ENCODE measurements around the gene PIGZ.

Gene PIGZ

DNA sequence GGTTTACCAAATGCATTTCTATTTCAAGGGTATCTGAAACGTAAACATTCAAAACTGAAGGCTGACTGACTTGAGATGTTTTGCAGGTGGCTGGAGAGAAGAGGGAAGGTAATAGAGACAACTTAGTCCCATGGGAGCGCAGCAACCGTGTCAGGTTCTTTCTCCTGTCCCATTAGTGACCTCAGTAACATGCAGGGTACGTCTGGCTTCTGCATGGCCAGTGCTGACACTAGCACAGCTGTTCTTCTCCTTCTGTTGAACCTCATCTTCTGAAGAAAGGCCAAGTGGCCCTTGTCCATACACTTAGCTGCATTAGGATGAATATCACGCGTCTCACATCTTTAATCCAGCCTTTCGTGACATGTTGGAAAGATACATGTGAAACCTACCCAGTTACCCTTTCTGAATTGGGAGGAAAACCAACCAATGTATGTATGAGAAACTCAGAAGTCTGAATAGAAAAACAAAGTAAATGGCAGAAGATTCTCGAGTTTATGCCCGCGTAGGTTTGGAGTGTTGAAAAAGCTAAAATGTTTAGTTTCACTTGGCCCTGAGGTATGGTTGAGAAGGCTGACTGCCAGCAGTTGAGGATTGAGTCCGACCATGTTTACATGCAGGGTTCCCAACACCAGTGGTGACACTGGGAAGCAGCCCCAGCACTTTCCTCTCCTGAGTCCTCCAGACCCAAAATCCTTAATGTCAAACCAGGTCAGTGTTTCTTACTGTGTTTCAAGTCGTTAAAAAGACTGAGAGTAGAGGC, 36.6 kb downstream of the PIGZ start:
- Histone ChIP-seq H3K36me3 (ENCODE audit: insufficient read depth, insufficient read length, low read length) (peaks cover 82% of the 10 kb centered on the region), H3K9me3 (ENCODE audit: insufficient read depth, low read length) (no peaks in the 10 kb centered on the region), H3K4me1 (ENCODE audit: insufficient read depth, insufficient read length) (no peaks in the 10 kb centered on the region), H3K9ac (ENCODE audit: insufficient read length, low read depth) (no peak overlapping the region), H3K27me3 (ENCODE audit: insufficient read depth, insufficient read length) (no peaks in the 10 kb centered on the region), H3K4me3 (ENCODE audit: insufficient read length, low read depth) (no peak overlapping the region)
- no peak for DNase-seq (ENCODE audit: low read depth, low spot score)
- no peak for TF ChIP-seq YY1 (IDR thresholded peaks at IDR 0.05; ENCODE audit: insufficient read depth, insufficient read length)
- TF ChIP-seq ZNF274 (IDR thresholded peaks at IDR 0.05; ENCODE audit: low read depth, low read length): no peak
- no peak for TF ChIP-seq SUZ12 (IDR thresholded peaks at IDR 0.05; ENCODE audit: extremely low read depth, insufficient read depth, insufficient read length)

DNA sequence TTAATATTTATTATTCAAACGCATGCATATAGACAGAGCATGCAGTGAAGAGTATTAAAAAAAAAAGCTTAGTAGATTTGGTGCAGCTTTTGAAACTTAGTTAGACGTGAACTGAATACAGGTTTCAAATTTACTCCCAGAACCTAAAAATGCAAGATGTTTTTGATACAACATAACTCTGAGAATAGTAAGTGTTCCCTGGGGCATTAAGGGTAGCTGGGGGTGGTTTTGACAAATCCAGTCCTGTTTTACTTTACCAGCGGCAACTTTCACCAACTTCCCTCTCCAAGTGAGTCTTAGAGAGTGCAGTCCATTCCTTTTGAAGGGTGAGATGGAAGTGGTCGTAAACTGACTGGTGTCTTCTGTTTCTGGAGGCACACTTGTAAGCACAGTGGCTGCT, 37.5 kb downstream of the PIGZ start:
- peaks cover 76% of the 10 kb centered on the region for H3K36me3 ChIP-seq (ENCODE audit: insufficient read depth, insufficient read length, low read length)
- TF ChIP-seq ZNF274 (IDR thresholded peaks at IDR 0.05; ENCODE audit: low read depth, low read length) (no peak), YY1 (IDR thresholded peaks at IDR 0.05; ENCODE audit: insufficient read depth, insufficient read length) (no peak), SUZ12 (IDR thresholded peaks at IDR 0.05; ENCODE audit: extremely low read depth, insufficient read depth, insufficient read length) (no peak)
- H3K9ac ChIP-seq (ENCODE audit: insufficient read length, low read depth): no peak overlapping the region
- H3K9me3 ChIP-seq (ENCODE audit: insufficient read depth, low read length): no peaks in the 10 kb centered on the region
- DNase-seq (ENCODE audit: low read depth, low spot score): no peak
- no peaks in the 10 kb centered on the region for H3K4me1 ChIP-seq (ENCODE audit: insufficient read depth, insufficient read length)
- H3K27me3 ChIP-seq (ENCODE audit: insufficient read depth, insufficient read length): no peaks in the 10 kb centered on the region
- H3K4me3 ChIP-seq (ENCODE audit: insufficient read length, low read depth): no peak overlapping the region

DNA sequence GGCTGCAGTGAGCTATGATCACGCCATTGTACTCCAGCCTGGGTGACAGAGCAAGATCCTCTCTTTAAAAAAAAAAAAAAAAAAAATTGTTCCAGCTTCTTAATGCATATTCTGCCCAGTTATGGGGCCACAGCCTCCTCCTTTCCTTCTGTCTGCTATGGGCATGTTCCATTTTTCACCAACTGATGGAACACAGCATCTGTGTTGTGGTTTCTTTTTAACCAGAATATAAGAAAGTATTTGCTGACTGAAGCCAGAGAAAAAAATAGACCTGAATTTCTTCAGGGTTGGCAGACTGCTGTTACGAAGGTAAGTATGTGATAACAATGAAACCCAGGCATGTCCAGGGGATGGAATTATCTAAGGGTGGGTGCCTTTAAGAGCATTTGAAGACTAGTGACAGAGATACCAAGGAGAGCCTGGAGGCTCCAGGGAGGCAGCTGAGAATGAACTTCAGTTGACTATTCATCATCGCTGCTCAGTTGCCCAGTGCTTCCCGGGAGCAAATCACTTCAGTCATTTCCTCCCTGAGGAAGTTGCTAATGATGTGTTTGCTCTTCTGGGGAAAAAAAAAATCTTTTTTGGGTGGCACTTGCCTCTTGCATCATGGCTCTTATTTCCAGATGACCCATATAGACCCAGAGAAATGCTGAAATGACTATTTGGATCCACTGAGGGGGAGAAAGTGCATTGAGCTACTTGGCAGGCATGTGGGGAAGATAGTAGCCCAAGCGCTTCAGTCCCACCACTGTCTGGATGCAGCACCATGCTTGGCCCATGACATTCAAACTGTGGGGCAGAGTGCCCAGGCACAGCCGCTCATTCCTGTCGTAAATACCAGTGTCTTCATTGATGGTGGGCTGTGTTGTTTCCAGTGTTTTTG, 40.8 kb downstream of the PIGZ start:
- Histone ChIP-seq H3K9me3 (ENCODE audit: insufficient read depth, low read length) (no peaks in the 10 kb centered on the region), H3K4me3 (ENCODE audit: insufficient read length, low read depth) (no peak overlapping the region), H3K27me3 (ENCODE audit: insufficient read depth, insufficient read length) (no peaks in the 10 kb centered on the region), H3K36me3 (ENCODE audit: insufficient read depth, insufficient read length, low read length) (peaks cover 70% of the 10 kb centered on the region), H3K9ac (ENCODE audit: insufficient read length, low read depth) (no peak overlapping the region), H3K4me1 (ENCODE audit: insufficient read depth, insufficient read length) (no peaks in the 10 kb centered on the region)
- TF ChIP-seq SUZ12 (IDR thresholded peaks at IDR 0.05; ENCODE audit: extremely low read depth, insufficient read depth, insufficient read length) (no peak), YY1 (IDR thresholded peaks at IDR 0.05; ENCODE audit: insufficient read depth, insufficient read length) (no peak), ZNF274 (IDR thresholded peaks at IDR 0.05; ENCODE audit: low read depth, low read length) (no peak)
- no peak for DNase-seq (ENCODE audit: low read depth, low spot score)

DNA sequence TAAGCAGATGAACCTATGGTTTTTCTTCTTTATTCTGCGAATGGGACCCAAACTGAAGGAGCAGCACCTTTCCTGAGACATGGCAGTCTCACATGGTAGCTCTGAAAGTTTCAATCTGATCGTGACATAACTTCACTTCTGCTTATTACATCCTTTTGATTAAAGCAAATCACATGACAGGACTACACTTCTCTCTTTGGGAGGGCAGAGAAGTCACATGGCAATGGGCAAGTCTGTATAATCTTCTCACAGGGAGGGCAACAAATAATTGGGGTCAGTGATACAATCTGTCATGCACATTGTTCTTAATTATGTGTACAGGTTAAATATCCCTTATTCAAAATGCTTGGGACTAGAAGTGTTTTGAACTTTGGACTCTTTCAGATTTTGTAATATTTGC, 47.9 kb downstream of the PIGZ start:
- Histone ChIP-seq H3K9me3 (ENCODE audit: insufficient read depth, low read length) (no peaks in the 10 kb centered on the region), H3K4me1 (ENCODE audit: insufficient read depth, insufficient read length) (no peaks in the 10 kb centered on the region), H3K4me3 (ENCODE audit: insufficient read length, low read depth) (no peak overlapping the region), H3K27me3 (ENCODE audit: insufficient read depth, insufficient read length) (no peaks in the 10 kb centered on the region), H3K36me3 (ENCODE audit: insufficient read depth, insufficient read length, low read length) (peaks cover 52% of the 10 kb centered on the region), H3K9ac (ENCODE audit: insufficient read length, low read depth) (no peak overlapping the region)
- TF ChIP-seq ZNF274 (IDR thresholded peaks at IDR 0.05; ENCODE audit: low read depth, low read length) (no peak), YY1 (IDR thresholded peaks at IDR 0.05; ENCODE audit: insufficient read depth, insufficient read length) (no peak), SUZ12 (IDR thresholded peaks at IDR 0.05; ENCODE audit: extremely low read depth, insufficient read depth, insufficient read length) (no peak)
- no peak for DNase-seq (ENCODE audit: low read depth, low spot score)

DNA sequence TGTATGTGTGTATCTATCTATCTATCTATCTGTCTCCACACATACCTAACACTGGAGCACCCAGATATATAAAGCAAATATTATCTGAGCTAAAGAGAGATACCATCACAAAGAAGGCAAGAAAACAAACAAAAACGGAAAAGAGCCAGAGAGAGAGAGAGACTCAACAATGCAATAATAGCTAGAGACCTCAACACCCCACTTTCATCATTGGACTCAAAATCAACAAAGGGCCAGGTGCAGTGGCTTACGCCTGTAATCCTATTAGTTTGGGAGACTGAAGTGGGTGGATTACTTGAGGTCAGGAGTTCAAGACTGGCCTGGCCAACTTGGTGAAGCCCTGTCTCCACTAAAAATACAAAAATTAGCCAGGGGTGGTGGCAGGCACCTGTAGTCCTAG, 49.7 kb downstream of the PIGZ start:
- Histone ChIP-seq H3K36me3 (ENCODE audit: insufficient read depth, insufficient read length, low read length) (peaks cover 56% of the 10 kb centered on the region), H3K9ac (ENCODE audit: insufficient read length, low read depth) (no peak overlapping the region), H3K4me1 (ENCODE audit: insufficient read depth, insufficient read length) (no peaks in the 10 kb centered on the region), H3K9me3 (ENCODE audit: insufficient read depth, low read length) (no peaks in the 10 kb centered on the region), H3K27me3 (ENCODE audit: insufficient read depth, insufficient read length) (no peaks in the 10 kb centered on the region), H3K4me3 (ENCODE audit: insufficient read length, low read depth) (no peak overlapping the region)
- TF ChIP-seq ZNF274 (IDR thresholded peaks at IDR 0.05; ENCODE audit: low read depth, low read length): no peak
- no peak for TF ChIP-seq SUZ12 (IDR thresholded peaks at IDR 0.05; ENCODE audit: extremely low read depth, insufficient read depth, insufficient read length)
- TF ChIP-seq YY1 (IDR thresholded peaks at IDR 0.05; ENCODE audit: insufficient read depth, insufficient read length): no peak
- DNase-seq (ENCODE audit: low read depth, low spot score): no peak

DNA sequence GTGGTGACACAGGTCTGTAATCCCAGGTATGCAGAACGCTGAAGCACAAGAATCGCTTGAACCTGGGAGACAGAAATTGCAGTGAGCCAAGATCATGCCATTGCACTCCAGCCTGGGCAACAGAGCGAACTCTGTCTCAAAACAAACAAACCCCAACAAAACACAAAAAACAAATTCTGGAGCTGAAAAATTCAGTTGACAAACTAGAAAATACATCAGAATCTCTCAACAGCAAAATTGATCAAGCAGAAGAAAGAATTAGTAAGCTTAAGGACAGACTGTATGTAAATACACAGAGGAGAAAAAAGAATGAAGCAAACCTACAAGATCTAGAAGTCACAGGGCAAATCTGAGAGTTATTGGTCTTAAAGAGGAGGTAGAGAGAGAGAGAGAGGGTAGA, 51.6 kb downstream of the PIGZ start:
- Histone ChIP-seq H3K9ac (ENCODE audit: insufficient read length, low read depth) (no peak overlapping the region), H3K4me1 (ENCODE audit: insufficient read depth, insufficient read length) (no peaks in the 10 kb centered on the region), H3K36me3 (ENCODE audit: insufficient read depth, insufficient read length, low read length) (peaks cover 43% of the 10 kb centered on the region), H3K9me3 (ENCODE audit: insufficient read depth, low read length) (no peaks in the 10 kb centered on the region), H3K4me3 (ENCODE audit: insufficient read length, low read depth) (no peak overlapping the region), H3K27me3 (ENCODE audit: insufficient read depth, insufficient read length) (no peaks in the 10 kb centered on the region)
- no peak for DNase-seq (ENCODE audit: low read depth, low spot score)
- TF ChIP-seq SUZ12 (IDR thresholded peaks at IDR 0.05; ENCODE audit: extremely low read depth, insufficient read depth, insufficient read length): no peak
- no peak for TF ChIP-seq ZNF274 (IDR thresholded peaks at IDR 0.05; ENCODE audit: low read depth, low read length)
- no peak for TF ChIP-seq YY1 (IDR thresholded peaks at IDR 0.05; ENCODE audit: insufficient read depth, insufficient read length)

DNA sequence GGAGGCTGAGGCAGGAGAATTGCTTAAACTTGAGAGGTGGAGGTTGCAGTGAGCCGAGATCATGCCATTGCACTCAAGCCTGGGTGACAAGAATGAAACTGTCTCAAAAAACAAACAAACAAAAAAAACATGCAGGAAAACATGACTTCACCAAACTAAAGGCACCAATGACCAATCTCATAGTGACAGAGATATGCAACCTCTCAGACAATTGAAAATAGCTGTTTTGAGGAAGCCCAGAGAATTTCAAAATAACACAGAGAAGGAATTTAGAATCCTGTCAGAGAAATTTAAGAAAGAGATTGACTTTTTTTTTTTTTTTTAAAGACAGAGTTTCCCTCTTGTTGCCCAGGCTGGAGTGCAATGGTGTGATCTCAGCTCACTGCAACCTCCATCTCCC, 52.4 kb downstream of the PIGZ start:
- Histone ChIP-seq H3K27me3 (ENCODE audit: insufficient read depth, insufficient read length) (no peaks in the 10 kb centered on the region), H3K9me3 (ENCODE audit: insufficient read depth, low read length) (no peaks in the 10 kb centered on the region), H3K9ac (ENCODE audit: insufficient read length, low read depth) (no peak overlapping the region), H3K36me3 (ENCODE audit: insufficient read depth, insufficient read length, low read length) (peaks cover 36% of the 10 kb centered on the region), H3K4me1 (ENCODE audit: insufficient read depth, insufficient read length) (no peaks in the 10 kb centered on the region), H3K4me3 (ENCODE audit: insufficient read length, low read depth) (no peak overlapping the region)
- no peak for DNase-seq (ENCODE audit: low read depth, low spot score)
- TF ChIP-seq ZNF274 (IDR thresholded peaks at IDR 0.05; ENCODE audit: low read depth, low read length) (no peak), SUZ12 (IDR thresholded peaks at IDR 0.05; ENCODE audit: extremely low read depth, insufficient read depth, insufficient read length) (no peak), YY1 (IDR thresholded peaks at IDR 0.05; ENCODE audit: insufficient read depth, insufficient read length) (no peak)
